Measurements from ENCODE around the gene NUTM2F. TPM values are rescaled to one million over a fixed set of nuclear protein-coding genes. Genes with fewer than 3 reads are reported as not detected.
"Not testable (repeated sequence)": the region's sequence is repeated elsewhere in the genome, so short reads cannot be mapped to it uniquely, and the experiment has no call there.

Gene NUTM2F
- total RNA-seq, 2 experiments from 2014 or later: not detected

DNA sequence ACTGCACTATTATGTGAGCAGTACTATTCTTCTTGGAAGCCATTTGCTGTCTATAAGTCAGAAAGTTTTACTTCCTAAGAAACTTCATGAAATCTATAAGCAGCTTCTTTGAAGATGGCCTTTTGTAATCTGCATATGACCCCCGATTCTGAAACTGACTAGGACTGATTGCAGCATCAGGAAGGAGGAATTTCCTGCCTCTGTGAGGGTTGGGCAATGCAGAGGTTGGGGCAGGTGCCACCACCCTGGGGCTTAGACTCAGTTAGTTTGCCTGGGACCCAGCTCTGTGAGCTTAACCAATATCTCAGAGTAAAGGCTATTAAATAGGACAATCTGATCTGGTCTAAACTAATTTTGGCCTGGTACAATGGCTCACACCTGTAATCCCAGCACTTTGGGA lies 28.7 kb upstream of the NUTM2F start:
- H3K27me3 ChIP-seq (ENCODE audit: control insufficient read depth in 1 of 2, insufficient read depth in 2 of 2, low read length in 2 of 2); intact Hi-C loops (cut with DNase I, micrococcal nuclease); H3K4me1 ChIP-seq (ENCODE audit: insufficient read depth, low read length); H3K9me3 Mint-ChIP-seq; H3K27ac Mint-ChIP-seq; H3K9me3 ChIP-seq (ENCODE audit: control insufficient read depth in 1 of 2, insufficient read depth in 1 of 2, low read length in 2 of 2); H3K27ac ChIP-seq (ENCODE audit: low read depth in 1 of 2, low read length in 2 of 2); H3K36me3 ChIP-seq (ENCODE audit: insufficient read depth, low read length); H3K4me3 ChIP-seq (ENCODE audit: low read length); H3K36me3 Mint-ChIP-seq (ENCODE audit: low read depth); DNase-seq; POLR2A ChIA-PET; H3K27me3 Mint-ChIP-seq; ATAC-seq (ENCODE audit: poor library complexity); CTCF ChIA-PET; H3K4me3 Mint-ChIP-seq; H3K4me1 Mint-ChIP-seq (ENCODE audit: low read depth): not testable (repeated sequence)

DNA sequence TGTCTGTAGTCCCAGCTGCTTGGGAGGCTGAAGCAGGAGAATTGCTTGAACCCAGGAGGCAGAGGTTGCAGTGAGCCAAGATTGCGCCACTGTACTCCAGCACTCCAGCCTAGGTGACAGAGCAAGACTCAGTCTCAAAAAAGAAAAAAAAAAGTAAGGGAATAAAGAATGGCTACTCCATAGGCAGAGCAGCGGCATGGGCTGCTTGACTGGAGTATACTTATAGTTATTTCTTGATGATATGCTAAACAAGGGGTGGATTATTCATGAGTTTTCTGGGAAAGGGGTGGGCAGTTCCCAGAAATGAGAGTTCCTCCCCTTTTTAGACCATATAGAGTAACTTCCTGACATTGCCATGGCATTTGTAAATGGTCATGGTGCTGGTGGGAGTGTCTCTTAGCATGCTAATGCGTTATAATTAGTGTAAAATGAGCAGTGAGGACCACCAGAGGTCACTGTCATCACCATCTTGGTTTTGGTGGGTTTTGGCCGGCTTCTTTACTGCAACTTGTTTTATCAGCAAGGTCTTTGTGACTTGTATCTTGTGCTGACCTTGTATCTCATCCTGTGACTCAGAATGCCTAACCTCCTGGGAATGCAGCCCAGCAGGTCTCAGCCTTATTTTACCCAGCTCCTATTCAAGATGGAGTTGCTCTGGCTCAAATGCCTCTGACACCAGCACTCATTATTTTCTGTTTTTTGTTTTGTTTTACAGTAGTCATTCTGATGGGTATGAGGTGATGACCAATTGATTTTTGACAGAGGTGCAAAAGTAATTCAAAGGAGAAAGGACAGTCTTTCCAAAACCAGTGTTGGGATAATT lies 23.7 kb upstream of the NUTM2F start:
- intact Hi-C loops (cut with DNase I, micrococcal nuclease); H3K9me3 ChIP-seq (ENCODE audit: control insufficient read depth in 1 of 2, insufficient read depth in 1 of 2, low read length in 2 of 2); H3K27me3 Mint-ChIP-seq; DNase-seq; H3K4me1 ChIP-seq (ENCODE audit: insufficient read depth, low read length); ATAC-seq (ENCODE audit: poor library complexity); H3K4me1 Mint-ChIP-seq (ENCODE audit: low read depth); H3K36me3 ChIP-seq (ENCODE audit: insufficient read depth, low read length); H3K27ac ChIP-seq (ENCODE audit: low read depth in 1 of 2, low read length in 2 of 2); H3K27ac Mint-ChIP-seq; CTCF ChIA-PET; H3K27me3 ChIP-seq (ENCODE audit: control insufficient read depth in 1 of 2, insufficient read depth in 2 of 2, low read length in 2 of 2); H3K4me3 ChIP-seq (ENCODE audit: low read length); H3K36me3 Mint-ChIP-seq (ENCODE audit: low read depth); H3K9me3 Mint-ChIP-seq; H3K4me3 Mint-ChIP-seq; POLR2A ChIA-PET: not testable (repeated sequence)

DNA sequence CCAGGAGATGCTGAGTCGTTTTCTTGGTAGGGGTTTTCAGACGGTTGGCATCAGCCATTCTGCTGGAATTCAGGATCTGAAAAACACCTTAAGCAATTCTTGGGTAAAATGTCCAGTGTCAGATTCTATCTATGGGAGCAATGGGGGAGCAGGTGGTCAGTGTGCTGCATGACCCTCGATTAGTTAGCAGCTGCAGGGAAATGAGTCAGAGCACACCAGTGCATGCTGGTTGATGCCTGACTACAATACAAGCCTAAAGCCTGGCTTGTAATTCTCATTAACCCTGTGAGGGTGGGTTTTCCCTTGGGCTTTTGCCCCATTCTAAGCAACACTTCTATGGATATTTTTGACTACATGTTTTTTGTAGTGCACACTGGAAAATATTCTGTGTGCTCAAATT lies 20.3 kb upstream of the NUTM2F start:
- intact Hi-C loops (cut with DNase I, micrococcal nuclease); DNase-seq; H3K27ac ChIP-seq (ENCODE audit: low read depth in 1 of 2, low read length in 2 of 2); H3K4me1 Mint-ChIP-seq (ENCODE audit: low read depth); H3K27me3 ChIP-seq (ENCODE audit: control insufficient read depth in 1 of 2, insufficient read depth in 2 of 2, low read length in 2 of 2); H3K36me3 ChIP-seq (ENCODE audit: insufficient read depth, low read length); H3K9me3 ChIP-seq (ENCODE audit: control insufficient read depth in 1 of 2, insufficient read depth in 1 of 2, low read length in 2 of 2); H3K27ac Mint-ChIP-seq; H3K4me3 Mint-ChIP-seq; ATAC-seq (ENCODE audit: poor library complexity); H3K4me1 ChIP-seq (ENCODE audit: insufficient read depth, low read length); H3K27me3 Mint-ChIP-seq; CTCF ChIA-PET; POLR2A ChIA-PET; H3K36me3 Mint-ChIP-seq (ENCODE audit: low read depth); H3K9me3 Mint-ChIP-seq; H3K4me3 ChIP-seq (ENCODE audit: low read length): not testable (repeated sequence)

DNA sequence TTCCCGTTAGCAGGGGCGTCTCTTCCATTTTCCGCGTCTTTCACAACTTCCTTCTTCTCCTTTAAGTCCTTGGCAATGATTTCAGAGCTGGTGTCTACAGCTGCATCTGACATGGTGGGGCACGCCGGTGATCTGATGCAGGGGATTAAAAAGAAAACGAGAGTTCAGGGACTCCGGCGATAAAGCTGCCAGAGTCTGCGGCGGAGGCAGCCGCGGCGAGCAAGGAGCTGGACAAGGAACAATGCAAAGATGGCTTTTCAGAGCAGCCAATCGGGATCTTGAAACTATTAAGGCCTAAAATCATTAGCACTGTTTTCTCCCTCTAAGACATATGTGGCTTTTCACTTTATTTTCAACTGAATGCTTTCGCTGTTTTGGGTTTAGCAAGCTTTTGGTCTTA lies 19.0 kb upstream of the NUTM2F start:
- H3K4me1 ChIP-seq (ENCODE audit: insufficient read depth, low read length); H3K36me3 ChIP-seq (ENCODE audit: insufficient read depth, low read length); POLR2A ChIA-PET; H3K27ac Mint-ChIP-seq; H3K27me3 Mint-ChIP-seq; H3K4me3 ChIP-seq (ENCODE audit: low read length); H3K36me3 Mint-ChIP-seq (ENCODE audit: low read depth); H3K9me3 ChIP-seq (ENCODE audit: control insufficient read depth in 1 of 2, insufficient read depth in 1 of 2, low read length in 2 of 2); H3K27ac ChIP-seq (ENCODE audit: low read depth in 1 of 2, low read length in 2 of 2); H3K4me3 Mint-ChIP-seq; H3K27me3 ChIP-seq (ENCODE audit: control insufficient read depth in 1 of 2, insufficient read depth in 2 of 2, low read length in 2 of 2); DNase-seq; intact Hi-C loops (cut with DNase I, micrococcal nuclease); CTCF ChIA-PET; H3K4me1 Mint-ChIP-seq (ENCODE audit: low read depth); H3K9me3 Mint-ChIP-seq; ATAC-seq (ENCODE audit: poor library complexity): not testable (repeated sequence)

DNA sequence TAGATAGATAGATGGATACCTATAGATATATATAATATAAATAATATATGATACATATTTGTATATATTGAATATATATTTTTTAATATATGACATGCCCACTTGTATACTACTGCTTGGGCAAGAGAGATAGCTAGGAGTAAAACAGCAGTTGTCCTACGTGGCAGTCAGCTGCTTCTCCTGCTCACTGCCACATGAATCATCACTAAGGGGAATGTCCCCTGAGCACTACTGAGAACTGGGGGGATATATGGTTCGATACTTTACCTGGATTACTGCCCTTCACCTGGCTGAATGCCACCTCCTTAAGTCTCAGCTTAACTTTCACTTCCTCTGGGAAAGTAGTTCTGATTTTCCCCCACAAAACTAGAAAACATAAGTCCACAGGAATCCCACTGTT lies 13.3 kb upstream of the NUTM2F start:
- H3K4me3 ChIP-seq (ENCODE audit: low read length); H3K4me1 Mint-ChIP-seq (ENCODE audit: low read depth); intact Hi-C loops (cut with DNase I, micrococcal nuclease); ATAC-seq (ENCODE audit: poor library complexity); H3K27me3 ChIP-seq (ENCODE audit: control insufficient read depth in 1 of 2, insufficient read depth in 2 of 2, low read length in 2 of 2); H3K36me3 Mint-ChIP-seq (ENCODE audit: low read depth); DNase-seq; H3K36me3 ChIP-seq (ENCODE audit: insufficient read depth, low read length); H3K9me3 Mint-ChIP-seq; H3K27me3 Mint-ChIP-seq; POLR2A ChIA-PET; H3K27ac ChIP-seq (ENCODE audit: low read depth in 1 of 2, low read length in 2 of 2); H3K27ac Mint-ChIP-seq; H3K9me3 ChIP-seq (ENCODE audit: control insufficient read depth in 1 of 2, insufficient read depth in 1 of 2, low read length in 2 of 2); CTCF ChIA-PET; H3K4me3 Mint-ChIP-seq; H3K4me1 ChIP-seq (ENCODE audit: insufficient read depth, low read length): not testable (repeated sequence)

DNA sequence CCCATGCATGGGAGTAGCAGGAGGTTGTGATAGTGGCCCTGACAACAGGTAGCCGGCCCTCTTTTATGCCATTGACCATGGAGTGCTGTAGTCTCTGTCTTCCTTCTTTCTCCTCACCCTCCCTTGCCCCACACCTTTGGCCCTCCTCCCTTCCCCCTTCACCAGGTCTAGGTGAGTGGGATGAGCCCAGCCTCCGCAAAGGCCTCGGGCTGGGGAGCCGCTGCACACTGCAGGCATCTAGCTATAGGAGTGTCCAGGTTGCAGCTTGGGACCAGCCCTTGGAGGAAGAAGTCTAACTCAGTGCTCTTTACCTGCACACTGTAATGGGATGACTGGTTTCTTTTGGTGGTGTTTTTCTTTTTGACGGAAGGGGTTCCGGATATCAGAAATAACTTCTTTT lies 12.3 kb upstream of the NUTM2F start:
- H3K4me1 Mint-ChIP-seq (ENCODE audit: low read depth); POLR2A ChIA-PET; H3K36me3 ChIP-seq (ENCODE audit: insufficient read depth, low read length); H3K4me3 Mint-ChIP-seq; DNase-seq; H3K36me3 Mint-ChIP-seq (ENCODE audit: low read depth); H3K9me3 Mint-ChIP-seq; ATAC-seq (ENCODE audit: poor library complexity); H3K27ac Mint-ChIP-seq; H3K4me3 ChIP-seq (ENCODE audit: low read length); CTCF ChIA-PET; H3K4me1 ChIP-seq (ENCODE audit: insufficient read depth, low read length); H3K27me3 ChIP-seq (ENCODE audit: control insufficient read depth in 1 of 2, insufficient read depth in 2 of 2, low read length in 2 of 2); H3K27me3 Mint-ChIP-seq; H3K27ac ChIP-seq (ENCODE audit: low read depth in 1 of 2, low read length in 2 of 2); H3K9me3 ChIP-seq (ENCODE audit: control insufficient read depth in 1 of 2, insufficient read depth in 1 of 2, low read length in 2 of 2); intact Hi-C loops (cut with DNase I, micrococcal nuclease): not testable (repeated sequence)

DNA sequence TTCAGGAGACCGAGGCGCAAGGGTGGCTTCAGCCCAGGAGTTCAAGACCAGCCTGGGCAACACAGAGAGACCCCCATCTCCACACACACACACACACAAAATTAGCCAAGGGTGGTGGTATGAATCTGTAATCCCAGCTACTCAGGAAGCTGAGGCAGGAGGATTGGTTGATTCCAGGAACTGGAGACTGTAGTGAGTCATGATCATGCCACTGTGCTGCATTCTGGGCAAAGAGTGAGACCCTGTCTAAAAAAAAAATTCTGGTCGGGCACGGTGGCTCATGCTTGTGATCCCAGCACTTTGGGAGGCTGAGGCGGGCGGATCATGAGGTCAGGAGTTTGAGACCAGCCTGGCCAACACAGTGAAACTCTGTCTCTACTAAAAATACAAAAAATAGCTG lies 11.2 kb upstream of the NUTM2F start:
- H3K4me3 Mint-ChIP-seq; H3K36me3 ChIP-seq (ENCODE audit: insufficient read depth, low read length); H3K4me1 Mint-ChIP-seq (ENCODE audit: low read depth); H3K4me1 ChIP-seq (ENCODE audit: insufficient read depth, low read length); DNase-seq; POLR2A ChIA-PET; H3K9me3 Mint-ChIP-seq; H3K27ac Mint-ChIP-seq; H3K27ac ChIP-seq (ENCODE audit: low read depth in 1 of 2, low read length in 2 of 2); H3K9me3 ChIP-seq (ENCODE audit: control insufficient read depth in 1 of 2, insufficient read depth in 1 of 2, low read length in 2 of 2); H3K4me3 ChIP-seq (ENCODE audit: low read length); H3K27me3 Mint-ChIP-seq; ATAC-seq (ENCODE audit: poor library complexity); CTCF ChIA-PET; intact Hi-C loops (cut with DNase I, micrococcal nuclease); H3K36me3 Mint-ChIP-seq (ENCODE audit: low read depth); H3K27me3 ChIP-seq (ENCODE audit: control insufficient read depth in 1 of 2, insufficient read depth in 2 of 2, low read length in 2 of 2): not testable (repeated sequence)

All from CD4-positive, alpha-beta T cell (primary cell).